ENCODE measurements around the gene NECAP2.
A peak's percentile ranks its signal among the peaks of the same experiment; 100 is the strongest.
"Not testable (repeated sequence)": the region's sequence is repeated elsewhere in the genome, so short reads cannot be mapped to it uniquely, and the experiment has no call there.

The NECAP2 gene

DNA sequence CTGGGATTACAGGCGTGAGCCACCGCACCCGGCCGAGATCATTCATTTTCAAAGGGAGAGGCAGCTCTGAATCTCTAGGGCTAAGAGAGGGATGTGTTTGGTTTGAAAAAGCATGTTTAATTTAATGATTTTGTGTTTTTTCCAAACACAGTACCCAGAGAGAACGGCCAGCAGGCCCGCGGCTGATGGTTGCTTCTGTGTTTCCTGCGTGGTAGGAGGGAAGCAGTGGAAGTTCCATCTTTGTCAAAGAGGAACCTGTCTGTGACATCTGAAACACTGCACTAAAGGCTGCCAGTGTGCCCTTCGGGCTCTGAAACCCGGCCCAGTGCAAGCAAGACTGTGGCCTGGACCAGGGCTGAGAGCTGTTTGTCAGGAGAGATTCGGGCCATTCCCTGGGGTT, 59.9 kb downstream of the NECAP2 start:
- DNase-seq = not testable (repeated sequence)

DNA sequence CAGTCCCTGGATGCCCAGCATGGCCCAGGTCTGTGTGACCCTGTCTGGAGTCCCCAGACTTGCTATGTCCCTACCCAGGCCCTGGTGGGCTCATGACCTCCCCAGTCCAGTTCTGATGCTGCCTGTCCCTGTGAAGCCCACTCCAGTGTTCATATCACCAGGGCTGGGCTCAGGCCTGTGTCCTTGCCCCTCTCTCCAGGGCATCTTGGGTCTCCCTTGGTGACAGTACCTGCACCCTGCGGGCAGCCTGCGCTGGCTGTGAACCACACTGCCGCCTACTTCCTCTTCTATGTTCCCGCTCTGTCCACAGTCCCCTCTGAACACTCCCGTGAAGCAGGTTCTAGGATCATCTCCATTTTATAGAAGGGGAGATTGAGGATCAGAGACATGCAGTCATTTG, 60.5 kb downstream of the NECAP2 start:
- not testable (repeated sequence) for DNase-seq

DNA sequence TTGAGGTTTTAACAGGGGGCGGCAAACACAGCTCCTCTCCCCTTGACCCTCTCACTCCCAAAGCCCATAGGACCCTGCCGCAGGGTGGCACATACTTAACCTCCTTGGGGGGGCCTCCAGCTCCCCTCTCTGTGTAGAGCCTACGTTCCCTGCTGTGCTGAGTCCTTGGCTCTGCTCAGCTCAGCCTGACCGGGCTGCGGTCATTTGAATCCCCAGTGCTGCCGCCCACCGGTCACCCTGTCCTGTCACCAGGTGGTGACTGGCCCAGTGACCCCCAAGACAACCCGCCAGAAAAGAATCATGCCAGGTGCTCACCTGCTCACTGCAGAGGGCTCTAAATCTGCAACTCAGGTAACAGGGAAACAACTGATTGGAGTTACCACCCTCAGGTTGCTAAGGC, 60.9 kb downstream of the NECAP2 start:
- DNase-seq = not testable (repeated sequence)

DNA sequence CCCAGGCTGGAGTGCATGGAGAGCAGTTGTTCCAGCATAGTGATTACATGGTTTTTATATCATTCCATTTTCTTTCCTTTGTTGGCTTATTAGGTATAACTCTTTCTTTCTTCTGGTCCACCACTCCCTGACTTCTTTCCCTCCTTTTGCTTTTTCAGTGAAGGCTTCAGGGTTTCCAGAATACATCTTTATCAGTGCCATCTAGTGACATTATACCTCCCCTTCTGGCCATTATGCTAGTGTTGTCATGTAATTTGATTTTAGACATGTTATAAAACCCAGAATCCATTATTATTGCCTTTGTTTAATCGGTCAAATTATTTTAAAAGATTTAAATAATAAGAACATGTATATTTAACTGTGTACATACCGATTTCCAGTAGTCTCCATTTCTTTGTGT, 63.0 kb downstream of the NECAP2 start:
- DNase-seq = no peak

DNA sequence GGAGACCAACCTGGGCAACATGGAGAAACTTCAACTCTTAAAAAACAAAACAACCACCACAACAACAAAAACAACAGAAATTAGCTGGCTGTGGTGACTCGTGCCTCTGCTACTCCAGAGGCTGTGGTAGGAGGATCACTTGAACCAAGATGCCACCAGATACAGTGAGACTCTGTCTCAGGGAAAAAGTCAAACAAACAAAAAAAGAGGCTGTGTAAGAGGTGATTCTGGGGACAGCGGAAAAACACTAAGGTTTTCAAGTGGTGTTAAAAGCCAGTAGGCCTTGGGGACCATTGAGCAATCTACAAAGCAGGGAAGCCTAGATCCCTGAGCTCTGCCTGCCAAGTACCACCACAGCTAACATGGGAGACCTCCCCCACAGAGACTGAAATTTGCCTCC, 65.3 kb downstream of the NECAP2 start:
- not testable (repeated sequence) for DNase-seq

DNA sequence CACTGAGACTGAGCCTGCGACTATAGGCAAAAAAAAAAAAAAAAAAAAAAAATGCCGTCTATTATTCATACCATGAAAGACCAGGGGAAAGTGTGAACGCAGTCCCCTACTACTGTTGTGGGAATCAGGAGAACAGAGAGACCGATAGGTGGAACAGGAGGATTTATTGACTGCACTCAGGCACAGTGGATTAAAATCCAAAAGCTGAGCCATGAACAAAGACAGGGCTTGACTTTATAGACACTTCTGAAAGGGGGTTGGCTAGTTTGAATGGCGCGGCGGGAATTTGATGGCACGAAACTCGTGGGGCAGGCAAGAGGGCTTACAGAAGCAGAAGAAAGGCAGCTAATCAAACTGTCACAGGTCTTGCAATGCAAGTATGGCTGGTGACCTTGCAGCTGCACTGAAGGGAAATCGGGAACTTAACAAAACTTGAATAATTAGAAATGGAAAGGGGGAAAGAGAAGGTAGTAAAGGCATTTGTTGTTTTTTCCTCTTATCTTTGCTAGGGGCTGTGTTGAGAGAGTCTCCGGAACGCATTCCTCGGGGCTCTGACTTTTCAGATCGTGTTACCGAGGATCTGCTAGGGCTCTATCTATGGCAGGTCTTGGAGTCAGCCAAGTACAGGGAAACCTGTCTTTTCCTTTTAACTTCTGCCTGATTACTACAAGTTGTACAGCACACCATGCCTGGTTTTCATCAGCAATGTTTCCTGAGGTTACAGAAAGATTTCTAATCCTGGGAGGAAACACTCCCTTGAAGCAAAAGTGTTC, 66.0 kb downstream of the NECAP2 start:
- not testable (repeated sequence) for DNase-seq

DNA sequence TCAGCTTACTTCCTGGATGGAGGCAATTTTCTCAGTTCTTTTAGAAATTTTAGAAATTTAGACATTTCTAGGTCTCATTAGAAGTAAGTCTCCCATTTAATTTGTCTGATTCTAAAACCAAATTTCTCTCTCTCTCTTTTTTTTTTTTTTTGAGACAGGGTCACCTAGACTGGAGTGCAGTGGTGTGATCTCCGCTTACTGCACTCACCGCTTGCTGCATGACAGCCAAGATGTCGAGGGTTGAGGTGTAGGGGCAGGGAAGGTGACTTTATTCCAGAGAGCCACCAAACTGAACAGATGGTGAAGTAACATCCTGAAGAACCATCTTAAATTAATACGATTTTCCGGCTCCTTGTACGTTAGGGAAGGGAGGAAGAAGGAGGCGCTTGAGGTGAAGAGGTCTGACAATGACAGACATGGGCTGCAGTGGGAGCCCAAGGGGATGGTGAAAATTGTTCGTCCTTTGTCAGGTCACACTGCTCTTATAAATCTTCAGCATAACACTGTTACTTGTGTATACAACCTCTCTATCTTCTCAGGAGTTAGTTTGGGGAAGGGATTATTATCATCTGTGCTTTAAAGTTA, 68.4 kb downstream of the NECAP2 start:
- peak; percentile 27 for DNase-seq

Measured in CD4-positive, alpha-beta T cell treated with Interleukin-21 for 1 hour (primary cell).